Transverse colon (tissue), 4 donors: ENCODE measurements around the gene KY. TPM values are rescaled to one million over a fixed set of nuclear protein-coding genes. Genes with fewer than 3 reads are reported as not detected.

Experiments used
- DNase-seq: peaks from one replicate; pipeline ENCODE4 v3.0.0-alpha.2; 2019
- H3K27ac ChIP-seq, 4 donors: fragments of 200-600 bp; sonication (generic); 2 replicates each; pipeline ENCODE4 v1.5.1; 2016 to 2018; ENCODE audit warnings: inconsistent platforms in 4 of 4
- H3K27me3 ChIP-seq: fragments of 200-600 bp; sonication (generic); 2 replicates; pipeline ENCODE4 v1.5.1; 2017; ENCODE audit warnings: inconsistent platforms
- H3K36me3 ChIP-seq, 4 donors: fragments of 200-600 bp; sonication (generic); 2 replicates each; pipeline ENCODE4 v1.5.1; 2017 to 2019; ENCODE audit warnings: inconsistent platforms in 4 of 4
- H3K4me1 ChIP-seq, 4 donors: fragments of 200-600 bp; sonication (generic); 2 replicates each; pipeline ENCODE4 v1.5.1; 2017 to 2020; ENCODE audit warnings: inconsistent platforms in 4 of 4
- H3K4me3 ChIP-seq, 4 donors: fragments of 200-600 bp; sonication (generic); 1 replicate in 1 of 4; 2 replicates in 3 of 4; pipeline versions ENCODE4 v1.5.1 to v1.6.1; 2017 to 2019; ENCODE audit warnings: inconsistent platforms in 4 of 4
- H3K9me3 ChIP-seq, 2 donors: fragments of 200-600 bp; sonication (generic); 2 replicates each; pipeline ENCODE4 v1.5.1; 2017 to 2019; ENCODE audit warnings: inconsistent platforms in 2 of 2
- EP300 ChIP-seq: sonication (generic); formaldehyde crosslinking; IDR thresholded peaks from one replicate; pipeline ENCODE4 v1.6.1; 2017; ENCODE audit warnings: antibody characterized with exemption, low read depth
- POLR2A ChIP-seq: fragments of 450-650 bp; IDR thresholded peaks from one replicate; pipeline ENCODE4 v1.6.1; 2016; ENCODE audit warnings: antibody characterized with exemption, mild to moderate bottlenecking, moderate library complexity
- POLR2AphosphoS5 ChIP-seq, 3 donors: sonication (generic); formaldehyde crosslinking; IDR thresholded peaks; one replicate each; pipeline ENCODE4 v1.6.1; 2016; ENCODE audit warnings: antibody characterized with exemption in 3 of 3
- WGBS, 2 donors: methylation state at CpG; one replicate each; pipeline ENCODE4 v1.1.5; 2018; ENCODE audit warnings: low coverage in 1 of 2; 5-methylcytosine and 5-hydroxymethylcytosine counted together
- in situ Hi-C, 4 donors: fragments of 200-750 bp; cut with MboI; loops; one replicate each; pipeline versions ENCODE4 v1.15.0 to v1.15.1; 2017; ENCODE audit warnings: low sequenced_read_pairs in 3 of 4, low pct_ligation_motif_present in 1 of 4, low pct_unique_long_range_greater_than_20kb in 1 of 4
- intact Hi-C: fragments of 100-400 bp; cut with DNase I; formaldehyde crosslinking; loops from one replicate; pipeline ENCODE4 v1.15.1; 2023; ENCODE audit warnings: low total_unique reads
- total RNA-seq, 4 donors: library from RNA; depleted of rRNA; stranded (reverse); fragments of >200 nt; gene quantifications; one replicate each; pipeline ENCODE4 v1.1.0, GENCODE V29; 2016
- TF ChIP-seq, protein P1 (sequence below), 5 experiments: fragments of 200-600 bp in 3 of 5; fragments of 450-650 bp in 2 of 5; sonication (generic) in 3 of 5; IDR thresholded peaks; 1 replicate in 2 of 5; 2 replicates in 3 of 5; pipeline ENCODE4 v1.5.1; 2016 to 2017; ENCODE audit warnings: antibody characterized with exemption in 5 of 5, inconsistent platforms in 3 of 5, mild to moderate bottlenecking in 2 of 5, moderate library complexity in 1 of 5

KY gene
- total RNA-seq, 4 donors from 2014 or later: 0.41 TPM; not detected in 3

GRCh38 chr3:134643150-134643675 lies 7.6 kb downstream of the KY start:
- H3K4me1 ChIP-seq: no peaks in the 10 kb centered on the region
- in situ Hi-C loops (no loop called here), intact Hi-C loops (no loop called here)
- DNase-seq: peak; percentile 2
- no peaks in the 10 kb centered on the region for H3K36me3 ChIP-seq
- no peak overlapping the region for H3K27ac ChIP-seq
- no peak overlapping the region for H3K4me3 ChIP-seq
- H3K9me3 ChIP-seq: no peaks in the 10 kb centered on the region
- no peak for TF ChIP-seq POLR2A
- TF ChIP-seq, protein P1, sequence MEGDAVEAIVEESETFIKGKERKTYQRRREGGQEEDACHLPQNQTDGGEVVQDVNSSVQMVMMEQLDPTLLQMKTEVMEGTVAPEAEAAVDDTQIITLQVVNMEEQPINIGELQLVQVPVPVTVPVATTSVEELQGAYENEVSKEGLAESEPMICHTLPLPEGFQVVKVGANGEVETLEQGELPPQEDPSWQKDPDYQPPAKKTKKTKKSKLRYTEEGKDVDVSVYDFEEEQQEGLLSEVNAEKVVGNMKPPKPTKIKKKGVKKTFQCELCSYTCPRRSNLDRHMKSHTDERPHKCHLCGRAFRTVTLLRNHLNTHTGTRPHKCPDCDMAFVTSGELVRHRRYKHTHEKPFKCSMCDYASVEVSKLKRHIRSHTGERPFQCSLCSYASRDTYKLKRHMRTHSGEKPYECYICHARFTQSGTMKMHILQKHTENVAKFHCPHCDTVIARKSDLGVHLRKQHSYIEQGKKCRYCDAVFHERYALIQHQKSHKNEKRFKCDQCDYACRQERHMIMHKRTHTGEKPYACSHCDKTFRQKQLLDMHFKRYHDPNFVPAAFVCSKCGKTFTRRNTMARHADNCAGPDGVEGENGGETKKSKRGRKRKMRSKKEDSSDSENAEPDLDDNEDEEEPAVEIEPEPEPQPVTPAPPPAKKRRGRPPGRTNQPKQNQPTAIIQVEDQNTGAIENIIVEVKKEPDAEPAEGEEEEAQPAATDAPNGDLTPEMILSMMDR (IDR thresholded peaks at IDR 0.05): no peak
- no peak for TF ChIP-seq EP300
- no peak for TF ChIP-seq POLR2AphosphoS5 (IDR thresholded peaks at IDR 0.05)
- whole genome bisulfite sequencing, 2 donors: 90 to 100% methylated on average over 1 to 8 of the region's 8 CpGs
- no peaks in the 10 kb centered on the region for H3K27me3 ChIP-seq

- in situ Hi-C loops (no loop called here), intact Hi-C loops (no loop called here)
- H3K9me3 ChIP-seq: no peaks in the 10 kb centered on the region
- no peak overlapping the region for H3K4me3 ChIP-seq
- WGBS, 2 donors: 67 to 78% methylated on average over 1 to 5 of the region's 5 CpGs
- no peak overlapping the region for H3K27ac ChIP-seq
- no peaks in the 10 kb centered on the region for H3K4me1 ChIP-seq
- TF ChIP-seq EP300 (no peak), POLR2AphosphoS5 (IDR thresholded peaks at IDR 0.05) (no peak), POLR2A (no peak)
- TF ChIP-seq, protein P1 (IDR thresholded peaks at IDR 0.05): no peak
- no peaks in the 10 kb centered on the region for H3K27me3 ChIP-seq
- no peaks in the 10 kb centered on the region for H3K36me3 ChIP-seq
- no peak for DNase-seq
These were observed 8.2 kb downstream of the KY start for GRCh38 chr3:134642445-134643149.

DNA sequence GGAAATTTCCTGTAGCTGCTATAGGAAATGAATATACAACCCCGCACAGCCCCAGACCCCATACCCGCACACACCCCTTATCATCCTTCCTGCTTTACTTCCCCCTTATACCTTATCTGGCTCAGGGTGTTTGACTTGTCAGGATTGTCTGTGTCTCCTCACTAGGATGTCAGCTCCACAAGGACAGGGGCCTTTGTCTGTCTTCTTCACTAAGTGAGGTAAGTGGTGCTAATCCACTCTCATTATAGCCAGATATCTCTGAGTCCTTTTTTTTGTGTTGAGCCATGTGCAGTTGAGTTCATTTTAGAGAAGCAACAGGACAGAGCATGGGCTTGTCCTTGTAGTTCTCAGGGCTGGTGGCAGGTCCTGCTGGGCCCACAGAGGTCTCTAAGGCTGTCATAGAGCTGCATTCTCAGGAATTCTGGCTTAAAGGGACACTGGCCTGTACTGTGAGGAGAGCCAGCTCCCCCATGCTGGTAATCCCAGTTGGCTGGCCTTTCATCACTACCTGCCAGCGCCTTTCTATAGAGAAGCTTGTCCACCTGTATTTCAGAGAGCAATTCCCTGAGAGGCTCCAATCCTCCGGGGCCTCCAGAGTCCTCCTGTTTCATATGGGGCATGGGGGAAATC lies 9.0 kb downstream of the KY start:
- no peaks in the 10 kb centered on the region for H3K36me3 ChIP-seq
- intact Hi-C loops: no loop called here
- DNase-seq: no peak
- H3K9me3 ChIP-seq: no peaks in the 10 kb centered on the region
- H3K27me3 ChIP-seq: no peaks in the 10 kb centered on the region
- 95% methylated on average over 4 of the region's 4 CpGs; no CpG with 5 or more reads in 1 of the 2 donors for WGBS, 2 donors
- no peak for TF ChIP-seq EP300
- no peak for TF ChIP-seq POLR2AphosphoS5 (IDR thresholded peaks at IDR 0.05)
- no peak for TF ChIP-seq POLR2A
- TF ChIP-seq, protein P1 (IDR thresholded peaks at IDR 0.05): no peak
- in situ Hi-C loops: no loop called here
- H3K4me1 ChIP-seq: no peaks in the 10 kb centered on the region
- H3K4me3 ChIP-seq: no peak overlapping the region
- H3K27ac ChIP-seq: no peak overlapping the region

- in situ Hi-C loops: no loop called here
- Histone ChIP-seq H3K36me3 (no peaks in the 10 kb centered on the region), H3K27ac (no peak overlapping the region), H3K4me1 (no peaks in the 10 kb centered on the region), H3K27me3 (no peaks in the 10 kb centered on the region), H3K4me3 (no peak overlapping the region), H3K9me3 (no peaks in the 10 kb centered on the region)
- 33 to 58% methylated on average over 3 to 4 of the region's 4 CpGs for WGBS, 2 donors
- intact Hi-C loops: no loop called here
- no peak for DNase-seq
- TF ChIP-seq POLR2AphosphoS5 (IDR thresholded peaks at IDR 0.05): no peak
- TF ChIP-seq, protein P1 (IDR thresholded peaks at IDR 0.05): peak in 3 of 5 experiments; percentile 25 to 28 (median 27)
These were observed 9.9 kb downstream of the KY start for GRCh38 chr3:134640872-134641470.
